Measurements from ENCODE around the gene ATIC.

DNA sequence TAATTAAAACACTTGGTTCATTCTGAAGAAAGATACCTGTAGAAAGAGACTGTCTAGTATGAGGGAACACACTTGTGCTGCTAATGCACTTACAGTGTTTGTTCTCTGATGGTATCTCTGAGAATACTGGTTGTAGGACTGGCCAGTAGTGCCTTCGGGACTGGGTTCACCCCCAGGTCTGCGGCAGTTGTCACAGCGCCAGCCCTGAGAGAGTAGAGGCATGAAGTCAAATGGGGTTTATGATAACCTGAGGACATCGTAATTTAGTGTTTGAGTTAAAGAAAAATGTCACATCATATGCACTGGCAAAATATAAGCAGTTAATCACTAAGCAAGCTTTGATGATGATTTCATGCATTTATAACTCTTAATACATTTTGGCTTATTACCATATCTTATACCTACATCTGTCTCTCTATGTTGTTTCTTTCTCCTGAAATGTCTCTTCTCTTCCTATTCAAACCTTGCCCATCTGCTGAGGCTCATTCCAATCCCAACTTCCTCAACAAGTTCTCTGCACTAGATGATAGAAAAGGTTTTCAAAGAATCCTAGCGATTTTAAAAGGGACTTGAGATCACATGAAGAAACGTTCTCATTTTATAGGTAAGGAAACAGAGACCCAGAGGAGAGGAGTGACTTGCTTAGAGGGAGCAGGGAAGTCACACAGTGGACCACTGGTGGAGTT, 50.2 kb downstream of the ATIC start:
- no peak for TF ChIP-seq FOXM1 (IDR thresholded peaks at IDR 0.05; ENCODE audit: borderline replicate concordance, low read depth)
- no peak for TF ChIP-seq EP300 (IDR thresholded peaks at IDR 0.05; ENCODE audit: borderline replicate concordance)

All from Ishikawa (cell line).